Measurements from ENCODE around the gene TMEM168.

The TMEM168 gene

GRCh38 chr7:112765105-112765504, 25.1 kb downstream of the TMEM168 start:
- no peak for DNase-seq (ENCODE audit: low spot score)
- no peak for TF ChIP-seq CTCF (IDR thresholded peaks at IDR 0.05; ENCODE audit: extremely low read depth, insufficient read depth, missing control alignments)
- in situ Hi-C loops (cut with MboI; ENCODE audit: low pct_unique_long_range_greater_than_20kb, low sequenced_read_pairs, unreplicated experiment) = no loop called here

- TF ChIP-seq CTCF (IDR thresholded peaks at IDR 0.05; ENCODE audit: extremely low read depth, insufficient read depth, missing control alignments) = no peak
- DNase-seq (ENCODE audit: low spot score) = no peak
- in situ Hi-C loops (cut with MboI; ENCODE audit: low pct_unique_long_range_greater_than_20kb, low sequenced_read_pairs, unreplicated experiment) = no loop called here
Observed at GRCh38 chr7:112763996-112764395, 26.2 kb downstream of the TMEM168 start.

- TF ChIP-seq CTCF (IDR thresholded peaks at IDR 0.05; ENCODE audit: extremely low read depth, insufficient read depth, missing control alignments) = no peak
Observed at GRCh38 chr7:112763298-112763697, 26.9 kb downstream of the TMEM168 start.

GRCh38 chr7:112759905-112760304, 30.3 kb downstream of the TMEM168 start:
- no peak for TF ChIP-seq CTCF (IDR thresholded peaks at IDR 0.05; ENCODE audit: extremely low read depth, insufficient read depth, missing control alignments)
- DNase-seq (ENCODE audit: low spot score) = no peak
- in situ Hi-C loops (cut with MboI; ENCODE audit: low pct_unique_long_range_greater_than_20kb, low sequenced_read_pairs, unreplicated experiment) = no loop called here

More at GRCh38 chr7:112763298-112763697, 26.9 kb downstream of the TMEM168 start:
- in situ Hi-C loops (cut with MboI; ENCODE audit: low pct_unique_long_range_greater_than_20kb, low sequenced_read_pairs, unreplicated experiment) = no loop called here
- DNase-seq (ENCODE audit: low spot score) = no peak

- no peak for TF ChIP-seq CTCF (IDR thresholded peaks at IDR 0.05; ENCODE audit: extremely low read depth, insufficient read depth, missing control alignments)
- in situ Hi-C loops (cut with MboI; ENCODE audit: low pct_unique_long_range_greater_than_20kb, low sequenced_read_pairs, unreplicated experiment) = no loop called here
- no peak for DNase-seq (ENCODE audit: low spot score)
Observed at GRCh38 chr7:112757337-112757736, 32.9 kb downstream of the TMEM168 start.

- no peak for DNase-seq (ENCODE audit: low spot score)
Observed at GRCh38 chr7:112753298-112753697, 36.9 kb downstream of the TMEM168 start.

More at GRCh38 chr7:112753298-112753697, 36.9 kb downstream of the TMEM168 start:
- no peak for TF ChIP-seq CTCF (IDR thresholded peaks at IDR 0.05; ENCODE audit: extremely low read depth, insufficient read depth, missing control alignments)
- in situ Hi-C loops (cut with MboI; ENCODE audit: low pct_unique_long_range_greater_than_20kb, low sequenced_read_pairs, unreplicated experiment) = no loop called here
